Brain microvascular endothelial cell (primary cell): ENCODE data around the gene SLC41A1.

ENCODE experiments used
- DNase-seq: peaks from one replicate; pipeline ENCODE4 v3.0.0-alpha.2; 2020
- H3K27ac ChIP-seq: fragments of 250-450 bp; sonication (Bioruptor Pico); 2 replicates; pipeline ENCODE4 v1.5.1; 2020; ENCODE audit warnings: mild to moderate bottlenecking, moderate library complexity
- H3K27me3 ChIP-seq: fragments of 250-450 bp; sonication (Bioruptor Pico); replicated peaks from 2 replicates; pipeline ENCODE4 v1.5.1; 2020; ENCODE audit warnings: mild to moderate bottlenecking
- H3K36me3 ChIP-seq: fragments of 250-450 bp; sonication (Bioruptor Pico); replicated peaks from 2 replicates; pipeline ENCODE4 v1.5.1; 2020; ENCODE audit warnings: mild to moderate bottlenecking
- H3K4me3 ChIP-seq: 2 replicates; pipeline ENCODE4 v1.5.1; 2011; ENCODE audit warnings: low read depth, mild to moderate bottlenecking, control low read depth, low read length, moderate library complexity
- in situ Hi-C: cut with HindIII; loops from 2 replicates; pipeline ENCODE4 v1.10.0; 2017; ENCODE audit warnings: low sequenced_read_pairs, low pct_ligation_motif_present
- TF ChIP-seq, protein P1 (sequence below): IDR thresholded peaks from 2 replicates; pipeline ENCODE4 v1.5.1; 2011; ENCODE audit warnings: low read depth, mild to moderate bottlenecking, moderate library complexity, low read length, control low read depth, inconsistent platforms; ENCODE audit errors: missing control alignments

The SLC41A1 gene

GRCh38 chr1:205837382-205837970 lies 24.5 kb upstream of the SLC41A1 start:
- TF ChIP-seq, protein P1, sequence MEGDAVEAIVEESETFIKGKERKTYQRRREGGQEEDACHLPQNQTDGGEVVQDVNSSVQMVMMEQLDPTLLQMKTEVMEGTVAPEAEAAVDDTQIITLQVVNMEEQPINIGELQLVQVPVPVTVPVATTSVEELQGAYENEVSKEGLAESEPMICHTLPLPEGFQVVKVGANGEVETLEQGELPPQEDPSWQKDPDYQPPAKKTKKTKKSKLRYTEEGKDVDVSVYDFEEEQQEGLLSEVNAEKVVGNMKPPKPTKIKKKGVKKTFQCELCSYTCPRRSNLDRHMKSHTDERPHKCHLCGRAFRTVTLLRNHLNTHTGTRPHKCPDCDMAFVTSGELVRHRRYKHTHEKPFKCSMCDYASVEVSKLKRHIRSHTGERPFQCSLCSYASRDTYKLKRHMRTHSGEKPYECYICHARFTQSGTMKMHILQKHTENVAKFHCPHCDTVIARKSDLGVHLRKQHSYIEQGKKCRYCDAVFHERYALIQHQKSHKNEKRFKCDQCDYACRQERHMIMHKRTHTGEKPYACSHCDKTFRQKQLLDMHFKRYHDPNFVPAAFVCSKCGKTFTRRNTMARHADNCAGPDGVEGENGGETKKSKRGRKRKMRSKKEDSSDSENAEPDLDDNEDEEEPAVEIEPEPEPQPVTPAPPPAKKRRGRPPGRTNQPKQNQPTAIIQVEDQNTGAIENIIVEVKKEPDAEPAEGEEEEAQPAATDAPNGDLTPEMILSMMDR = no peak
- Histone ChIP-seq H3K36me3 (no peaks in the 10 kb centered on the region), H3K27ac (no peak overlapping the region), H3K27me3 (no peaks in the 10 kb centered on the region), H3K4me3 (no peak overlapping the region)
- in situ Hi-C loops = no loop called here
- no peak for DNase-seq

DNA sequence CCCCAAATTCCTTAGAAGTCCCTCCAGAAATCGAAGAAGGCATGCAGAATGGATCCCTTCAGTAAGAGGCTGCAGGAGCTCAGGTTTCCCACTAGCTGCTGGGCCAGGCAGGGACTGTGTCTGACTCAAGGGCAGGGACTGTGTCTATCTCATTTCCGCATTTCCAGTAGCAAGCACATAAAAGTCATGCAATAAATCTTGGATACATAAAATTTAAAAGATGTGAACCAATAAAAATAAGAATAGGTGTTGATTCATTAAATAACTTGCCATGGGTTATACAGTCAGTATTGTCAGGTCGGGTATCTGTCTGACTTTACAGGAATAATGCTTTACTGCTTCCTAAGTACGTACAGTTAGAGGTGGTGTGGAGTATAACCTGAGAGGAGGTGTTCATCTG lies 21.8 kb upstream of the SLC41A1 start:
- DNase-seq = no peak
- Histone ChIP-seq H3K36me3 (no peaks in the 10 kb centered on the region), H3K27ac (no peak overlapping the region), H3K27me3 (no peaks in the 10 kb centered on the region), H3K4me3 (no peak overlapping the region)
- in situ Hi-C loops = no loop called here
- TF ChIP-seq, protein P1 = no peak

GRCh38 chr1:205832326-205832751 lies 19.3 kb upstream of the SLC41A1 start:
- Histone ChIP-seq H3K27ac (no peak overlapping the region), H3K27me3 (peaks cover 17% of the 10 kb centered on the region), H3K36me3 (no peaks in the 10 kb centered on the region), H3K4me3 (no peak overlapping the region)
- in situ Hi-C loops = no loop called here
- DNase-seq = no peak
- TF ChIP-seq, protein P1 = no peak

- Histone ChIP-seq H3K4me3 (no peak overlapping the region), H3K36me3 (no peaks in the 10 kb centered on the region), H3K27ac (no peak overlapping the region), H3K27me3 (peaks cover 31% of the 10 kb centered on the region)
- DNase-seq = no peak
- TF ChIP-seq, protein P1 = peak; percentile 2
- in situ Hi-C loops = no loop called here
Observed at GRCh38 chr1:205827623-205828022, 14.6 kb upstream of the SLC41A1 start.

DNA sequence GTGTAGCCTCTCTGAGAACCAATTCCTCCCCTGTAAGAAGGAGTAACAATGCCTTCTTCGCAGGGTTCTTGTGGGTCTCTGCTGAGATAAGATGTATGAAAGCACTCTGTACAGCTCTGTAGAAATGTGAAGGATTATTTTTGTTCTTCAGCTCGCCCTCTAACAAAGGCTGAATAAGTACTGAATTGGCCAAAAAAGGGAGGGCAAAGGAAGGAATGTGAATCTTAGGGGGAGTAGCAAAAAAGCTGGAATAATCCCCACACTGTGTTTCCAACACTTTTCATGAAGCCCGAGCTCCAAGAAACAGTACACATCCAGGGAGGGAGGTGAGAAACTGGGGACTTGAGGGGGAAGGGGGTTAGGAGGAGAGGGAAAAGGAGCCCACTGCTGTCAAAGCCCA lies 14.0 kb upstream of the SLC41A1 start:
- Histone ChIP-seq H3K36me3 (no peaks in the 10 kb centered on the region), H3K27ac (no peak overlapping the region), H3K27me3 (peaks cover 31% of the 10 kb centered on the region), H3K4me3 (no peak overlapping the region)
- TF ChIP-seq, protein P1 = no peak
- in situ Hi-C loops = no loop called here
- no peak for DNase-seq
